Gastroesophageal sphincter (tissue), 4 donors: ENCODE results near the gene SAP25. TPM values are rescaled to one million over a fixed set of nuclear protein-coding genes. Genes with fewer than 3 reads are reported as not detected.
"Not testable (repeated sequence)": the region's sequence is repeated elsewhere in the genome, so short reads cannot be mapped to it uniquely, and the experiment has no call there.

Experiments
- ATAC-seq: fragments of 150-250 bp; one replicate; pipeline ENCODE4 v1.9.1; 2016; ENCODE audit warnings: mild to moderate bottlenecking, moderate library complexity
- H3K27ac ChIP-seq, 4 donors: fragments of 200-600 bp; sonication (generic) in 3 of 4; 1 replicate in 3 of 4; 2 replicates in 1 of 4; pipeline ENCODE4 v1.5.1; 2016 to 2019
- H3K27me3 ChIP-seq: fragments of 200-600 bp; sonication (generic); one replicate; pipeline ENCODE4 v1.5.1; 2019
- H3K36me3 ChIP-seq, 2 donors: fragments of 200-600 bp; sonication (generic); one replicate each; pipeline ENCODE4 v1.5.1; 2019; ENCODE audit warnings: control low read depth in 1 of 2
- H3K4me1 ChIP-seq, 3 donors: fragments of 200-600 bp; sonication (generic); 1 replicate in 2 of 3; 2 replicates in 1 of 3; pipeline ENCODE4 v1.5.1; 2016 to 2019; ENCODE audit warnings: control low read depth in 2 of 3
- H3K4me3 ChIP-seq, 2 donors: fragments of 200-600 bp; sonication (generic); one replicate each; pipeline ENCODE4 v1.5.1; 2019; ENCODE audit warnings: mild to moderate bottlenecking in 1 of 2, moderate library complexity in 1 of 2
- H3K9me3 ChIP-seq, 3 donors: fragments of 200-600 bp; sonication (generic); one replicate each; pipeline ENCODE4 v1.5.1; 2017 to 2019; ENCODE audit warnings: control low read depth in 2 of 3
- EP300 ChIP-seq: sonication (generic); formaldehyde crosslinking; IDR thresholded peaks from one replicate; pipeline ENCODE4 v1.6.1; 2017; ENCODE audit warnings: antibody characterized with exemption, mild to moderate bottlenecking
- POLR2A ChIP-seq, 2 donors: fragments of 450-650 bp; IDR thresholded peaks; one replicate each; pipeline ENCODE4 v1.6.1; 2017; ENCODE audit warnings: antibody characterized with exemption in 2 of 2, mild to moderate bottlenecking in 2 of 2, moderate library complexity in 1 of 2
- POLR2AphosphoS5 ChIP-seq: sonication (generic); formaldehyde crosslinking; IDR thresholded peaks from one replicate; pipeline ENCODE4 v1.6.1; 2017; ENCODE audit warnings: antibody characterized with exemption
- WGBS, 2 donors: methylation state at CpG; one replicate each; pipeline ENCODE4 v1.1.5; 2018; ENCODE audit warnings: low coverage in 1 of 2; 5-methylcytosine and 5-hydroxymethylcytosine counted together
- total RNA-seq, 4 donors: library from RNA; depleted of rRNA; stranded (reverse); fragments of >200 nt; gene quantifications; one replicate each; pipeline ENCODE4 v1.1.0, GENCODE V29; 2016
- TF ChIP-seq, protein P1 (sequence below), 4 experiments: fragments of 200-600 bp in 2 of 4; fragments of 450-650 bp in 2 of 4; sonication (generic) in 1 of 4; IDR thresholded peaks; one replicate each; pipeline ENCODE4 v1.5.1; 2017 to 2019; ENCODE audit warnings: antibody characterized with exemption in 4 of 4, mild to moderate bottlenecking in 2 of 4, moderate library complexity in 2 of 4

SAP25 gene
- total RNA-seq, 4 donors from 2014 or later, result 5.6 TPM; not detected in 3

- ATAC-seq, result peak; percentile 99
- Histone ChIP-seq H3K4me1 (peaks cover 3 to 50% (median 16%) of the 10 kb centered on the region in 3 donors), H3K27ac (peak within 1 kb of the TSS; percentile 47 to 96 (median 83)), H3K4me3 (peak within 1 kb of the TSS; percentile 64 to 68), H3K27me3 (no peaks in the 10 kb centered on the region), H3K9me3 (no peaks in the 10 kb centered on the region), H3K36me3 (no peaks in the 10 kb centered on the region)
- WGBS, 2 donors, result 0 to 3% methylated on average over 1 to 5 of the region's 60 CpGs
- TF ChIP-seq POLR2A (IDR thresholded peaks at IDR 0.05) (peak; percentile 88 to 93), EP300 (no peak), POLR2AphosphoS5 (peak; percentile 94)
- TF ChIP-seq, protein P1, sequence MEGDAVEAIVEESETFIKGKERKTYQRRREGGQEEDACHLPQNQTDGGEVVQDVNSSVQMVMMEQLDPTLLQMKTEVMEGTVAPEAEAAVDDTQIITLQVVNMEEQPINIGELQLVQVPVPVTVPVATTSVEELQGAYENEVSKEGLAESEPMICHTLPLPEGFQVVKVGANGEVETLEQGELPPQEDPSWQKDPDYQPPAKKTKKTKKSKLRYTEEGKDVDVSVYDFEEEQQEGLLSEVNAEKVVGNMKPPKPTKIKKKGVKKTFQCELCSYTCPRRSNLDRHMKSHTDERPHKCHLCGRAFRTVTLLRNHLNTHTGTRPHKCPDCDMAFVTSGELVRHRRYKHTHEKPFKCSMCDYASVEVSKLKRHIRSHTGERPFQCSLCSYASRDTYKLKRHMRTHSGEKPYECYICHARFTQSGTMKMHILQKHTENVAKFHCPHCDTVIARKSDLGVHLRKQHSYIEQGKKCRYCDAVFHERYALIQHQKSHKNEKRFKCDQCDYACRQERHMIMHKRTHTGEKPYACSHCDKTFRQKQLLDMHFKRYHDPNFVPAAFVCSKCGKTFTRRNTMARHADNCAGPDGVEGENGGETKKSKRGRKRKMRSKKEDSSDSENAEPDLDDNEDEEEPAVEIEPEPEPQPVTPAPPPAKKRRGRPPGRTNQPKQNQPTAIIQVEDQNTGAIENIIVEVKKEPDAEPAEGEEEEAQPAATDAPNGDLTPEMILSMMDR (IDR thresholded peaks at IDR 0.05), result peak in 1 of 4 experiments; percentile 10
Observed at GRCh38 chr7:100538654-100539435, 34.9 kb downstream of the SAP25 start, which contains the start of gene AGFG2. TSS of gene AGFG2 (plus strand) at chr7:100539203. CDS start at chr7:100539347, 144 bp downstream.

DNA sequence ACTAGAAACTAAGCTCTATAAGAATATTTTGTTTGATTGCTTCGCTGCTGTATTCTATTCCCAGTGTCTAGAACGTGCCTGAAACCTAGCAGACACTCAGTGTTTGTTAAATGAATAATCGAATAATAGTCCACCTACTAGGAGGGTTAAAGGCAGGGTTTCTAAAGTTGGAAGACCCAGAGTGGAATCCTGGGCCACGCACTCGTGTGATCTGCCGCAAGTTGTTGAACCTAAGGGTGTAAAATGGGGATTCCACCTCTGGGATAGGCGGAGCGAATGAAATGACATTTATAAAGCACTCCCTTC, 35.4 kb downstream of the SAP25 start:
- WGBS, 2 donors, result 4 to 5% methylated on average over 4 to 8 of the region's 8 CpGs
- no peak for ATAC-seq
- Histone ChIP-seq H3K9me3 (no peaks in the 10 kb centered on the region), H3K4me3 (peak overlapping the region in 1 of 2 donors; percentile 68), H3K27ac (peak overlapping the region; percentile 26 to 91 (median 82)), H3K36me3 (no peaks in the 10 kb centered on the region), H3K27me3 (no peaks in the 10 kb centered on the region), H3K4me1 (peaks cover 0 to 44% (median 10%) of the 10 kb centered on the region in 3 donors)
- TF ChIP-seq, protein P1 (IDR thresholded peaks at IDR 0.05), result no peak
- TF ChIP-seq EP300, result no peak
- TF ChIP-seq POLR2A (IDR thresholded peaks at IDR 0.05), result no peak
- TF ChIP-seq POLR2AphosphoS5, result no peak

DNA sequence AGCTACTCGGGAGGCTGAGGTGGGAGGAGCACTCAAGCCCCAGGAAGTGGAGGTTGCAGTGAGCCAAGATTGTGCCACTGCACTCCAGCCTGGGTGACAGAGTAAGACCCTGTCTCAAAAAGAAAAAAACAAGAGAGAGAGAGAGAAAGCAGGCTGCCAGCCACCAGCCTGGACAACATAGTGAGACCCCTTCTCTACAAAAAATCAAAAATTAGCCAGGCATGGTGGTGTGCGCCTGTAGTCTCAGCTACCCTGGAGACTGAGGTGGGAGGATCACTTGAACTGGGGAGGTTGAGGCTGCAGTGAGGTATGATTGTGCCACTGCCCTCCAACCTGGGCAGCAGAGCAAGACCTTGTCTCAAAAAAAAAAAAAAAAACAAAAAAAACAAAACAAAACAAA, 37.0 kb downstream of the SAP25 start:
- not testable (repeated sequence) for ATAC-seq, H3K27me3 ChIP-seq, H3K27ac ChIP-seq, H3K9me3 ChIP-seq, H3K36me3 ChIP-seq, H3K4me3 ChIP-seq
- peaks cover 0 to 28% (median 10%) of the 10 kb centered on the region in 3 donors for H3K4me1 ChIP-seq
- 77 to 100% methylated on average over 1 to 2 of the region's 2 CpGs for WGBS, 2 donors

DNA sequence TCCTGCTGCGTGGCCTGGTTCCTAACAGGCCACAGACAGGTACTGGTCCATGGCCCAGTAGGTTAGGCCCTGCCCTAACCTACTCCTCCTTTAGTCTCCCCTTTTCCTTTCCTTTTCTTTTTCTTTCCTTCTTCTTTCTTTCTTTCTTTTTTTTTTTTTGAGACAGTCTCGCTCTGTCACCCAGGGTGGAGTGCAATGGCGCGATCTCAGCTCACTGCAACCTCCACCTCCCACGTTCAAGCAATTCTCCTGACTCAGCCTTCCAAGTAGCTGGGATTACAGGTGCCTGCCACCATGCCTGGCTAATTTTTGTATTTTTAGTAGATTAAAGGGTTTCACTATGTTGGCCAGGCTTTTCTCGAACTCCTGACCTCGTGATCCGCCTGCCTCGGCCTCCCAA, 37.7 kb downstream of the SAP25 start:
- H3K4me1 ChIP-seq, result peaks cover 0 to 21% (median 10%) of the 10 kb centered on the region in 3 donors
- WGBS, 2 donors, result 77 to 86% methylated on average over 3 to 7 of the region's 9 CpGs
- not testable (repeated sequence) for H3K36me3 ChIP-seq, H3K27me3 ChIP-seq, H3K9me3 ChIP-seq, H3K27ac ChIP-seq, ATAC-seq, H3K4me3 ChIP-seq

- no peaks in the 10 kb centered on the region for H3K4me1 ChIP-seq
- no peak overlapping the region for H3K27ac ChIP-seq
- no peaks in the 10 kb centered on the region for H3K9me3 ChIP-seq
- H3K27me3 ChIP-seq, result peaks cover 5% of the 10 kb centered on the region
- WGBS, 2 donors, result 83 to 88% methylated on average over 7 to 8 of the region's 14 CpGs
- no peak for ATAC-seq
- no peak for TF ChIP-seq POLR2A (IDR thresholded peaks at IDR 0.05)
- TF ChIP-seq EP300, result no peak
- TF ChIP-seq, protein P1 (IDR thresholded peaks at IDR 0.05), result no peak
- no peak for TF ChIP-seq POLR2AphosphoS5
- H3K36me3 ChIP-seq, result no peaks in the 10 kb centered on the region
- no peak overlapping the region for H3K4me3 ChIP-seq
Observed at GRCh38 chr7:100532165-100533022, 41.3 kb downstream of the SAP25 start.

GRCh38 chr7:100528108-100528866, 45.4 kb downstream of the SAP25 start:
- 78 to 95% methylated on average over 3 to 7 of the region's 12 CpGs for WGBS, 2 donors
- H3K4me3 ChIP-seq, ATAC-seq, H3K27me3 ChIP-seq, H3K27ac ChIP-seq, H3K9me3 ChIP-seq, H3K36me3 ChIP-seq, H3K4me1 ChIP-seq: not testable (repeated sequence)

- ATAC-seq, H3K27me3 ChIP-seq, H3K4me1 ChIP-seq, H3K4me3 ChIP-seq, H3K36me3 ChIP-seq, H3K9me3 ChIP-seq, H3K27ac ChIP-seq: not testable (repeated sequence)
- WGBS, 2 donors, result no CpG with 5 or more reads among the region's 34 CpGs
Observed at GRCh38 chr7:100523192-100523591, 50.5 kb downstream of the SAP25 start.
